Heart left ventricle (tissue), 16 donors: ENCODE results near the gene TPX2. TPM values are rescaled to one million over a fixed set of nuclear protein-coding genes. Genes with fewer than 3 reads are reported as not detected.

Source experiments
- ATAC-seq, 4 donors: fragments of 200-7000 bp; cut with Tn5 transposase; one replicate each; pipeline ENCODE4 v1.9.1; 2020 to 2022; ENCODE audit warnings: moderate library complexity in 4 of 4, mild to moderate bottlenecking in 3 of 4, moderate number of reproducible peaks in 1 of 4
- DNase-seq, 5 donors: peaks; one replicate each; pipeline ENCODE4 v3.0.0-alpha.2; 2020
- H3K27ac ChIP-seq, 12 donors: fragments of 200-600 bp; sonication (generic) in 4 of 12; one replicate each; pipeline versions ENCODE4 v1.5.0 to v1.8.0; 2016 to 2022; ENCODE audit warnings: mild to moderate bottlenecking in 2 of 12
- H3K27me3 ChIP-seq, 9 donors: fragments of 200-600 bp; sonication (generic) in 2 of 9; one replicate each; pipeline versions ENCODE4 v1.5.1 to v1.8.0; 2016 to 2022; ENCODE audit warnings: mild to moderate bottlenecking in 3 of 9
- H3K36me3 ChIP-seq, 9 donors: fragments of 200-600 bp; sonication (generic) in 2 of 9; one replicate each; pipeline versions ENCODE4 v1.5.0 to v1.8.0; 2018 to 2022; ENCODE audit warnings: mild to moderate bottlenecking in 2 of 9
- H3K4me1 ChIP-seq, 12 donors: fragments of 200-600 bp; sonication (generic) in 4 of 12; one replicate each; pipeline versions ENCODE4 v1.5.0 to v1.8.0; 2016 to 2022; ENCODE audit warnings: mild to moderate bottlenecking in 3 of 12
- H3K4me3 ChIP-seq, 12 donors: fragments of 200-600 bp; sonication (generic) in 4 of 12; one replicate each; pipeline versions ENCODE4 v1.5.0 to v1.8.0; 2017 to 2022; ENCODE audit warnings: mild to moderate bottlenecking in 9 of 12, moderate library complexity in 4 of 12
- H3K9me3 ChIP-seq, 12 donors: fragments of 200-600 bp; sonication (generic) in 4 of 12; one replicate each; pipeline versions ENCODE4 v1.5.0 to v1.8.0; 2016 to 2022; ENCODE audit warnings: mild to moderate bottlenecking in 1 of 12
- CTCF ChIP-seq, 12 donors: fragments of 200-600 bp; sonication (generic) in 4 of 12; IDR thresholded peaks; one replicate each; pipeline versions ENCODE4 v1.5.0 to v1.8.0; 2018 to 2022; ENCODE audit warnings: antibody characterized with exemption in 12 of 12, mild to moderate bottlenecking in 5 of 12
- POLR2A ChIP-seq, 2 donors: fragments of 450-650 bp; IDR thresholded peaks; one replicate each; pipeline ENCODE4 v1.6.1; 2017; ENCODE audit warnings: antibody characterized with exemption in 2 of 2, mild to moderate bottlenecking in 2 of 2, moderate library complexity in 2 of 2
- WGBS, 4 donors: extraction: QIAGEN DNeasy Blood & Tissue Kit in 2 of 4; methylation state at CpG; one replicate each; pipeline versions ENCODE4 v1.1.5 to v1.1.7; 2013 to 2018; 5-methylcytosine and 5-hydroxymethylcytosine counted together
- intact Hi-C, 10 donors: fragments of 100-400 bp; cut with DNase I; formaldehyde crosslinking; loops; one replicate each; pipeline versions ENCODE4 v1.11.1 to v1.14.2; 2022
- polyA plus RNA-seq, 2 donors: library from polyadenylated mRNA; stranded (reverse); fragments of 200-250 nt; gene quantifications; one replicate each; pipeline ENCODE4 v1.2.3, GENCODE V29; 2013
- total RNA-seq, 9 donors: library from RNA; depleted of rRNA in 2 of 9; stranded (reverse); fragments of >200 nt in 2 of 9; fragmentation: NEBNext Ultra II Directional in 3 of 9; extraction: Animal tissue kit (Norgen Biotek cat#: 25700) in 3 of 9; gene quantifications; one replicate each; pipeline versions ENCODE4 v1.1.0 to v1.2.4, GENCODE V29; 2016 to 2023
- donor health status: ischemic (EF 13 %, LVEDD 7.1; RV severe dilation, severe dysfunction).
- donor health status: healthy with polysubstance abuse.
- donor health status: DM: no; HTN: yes; CAD: no.
- donor health status: DM: no; HTN: no; CAD: no.
- donor health status: ischemic (EF 25% LVEDD 6.9; RV normal size, moderate dysfunction).
- donor health status: ischemic (EF 25% LVEDD 5.7; RV mildly dilated, moderate dysfunction).
- donor health status: healthy.
- donor health status: DM: yes; HTN: yes; CAD: no.
- donor health status: ischemic (EF 35%, LVEDD 5.7; RV mildly dilated, moderate dysfunction).
- donor health status: nonischemic (EF 11% LVEDD 7.7; RV severe dilation, severe dysfunction).
- donor health status: DM: yes; HTN: yes; CAD: no.
- donor health status: PGD.
- donor health status: ischemic (EF 29% LVEDD 5.4; RV normal size, mild dysfunction).
- donor health status: nonischemic (EF 23%, LVEDD 6.1; RV moderate dilation, normal function).

The TPX2 gene
- total and polyA plus RNA-seq, 11 donors = 0.04 to 15.2 (median 0.77) TPM

- intact Hi-C loops = no loop called here
- Histone ChIP-seq H3K36me3 (no peaks in the 10 kb centered on the region), H3K4me1 (peaks cover 0 to 84% (median 34%) of the 10 kb centered on the region in 12 donors), H3K9me3 (no peaks in the 10 kb centered on the region), H3K4me3 (peak overlapping the region in 6 of 12 donors; percentile 49 to 72 (median 65)), H3K27ac (peak overlapping the region in 11 of 12 donors; percentile 22 to 89 (median 77)), H3K27me3 (no peaks in the 10 kb centered on the region)
- TF ChIP-seq CTCF (IDR thresholded peaks at IDR 0.05) = no peak
- TF ChIP-seq POLR2A (IDR thresholded peaks at IDR 0.05) = no peak
- 39 to 57% (median 40%) methylated on average over 8 of the region's 8 CpGs for WGBS, 4 donors
- ATAC-seq = peak in 3 of 4 donors; percentile 6 to 9 (median 9)
- peak in 2 of 5 donors; percentile 62 to 72 for DNase-seq
These were observed 102.8 kb downstream of the TPX2 start for GRCh38 chr20:31841928-31842327.

- H3K27me3 ChIP-seq = no peaks in the 10 kb centered on the region
- no peaks in the 10 kb centered on the region for H3K9me3 ChIP-seq
- peaks cover 0 to 77% (median 30%) of the 10 kb centered on the region in 12 donors for H3K4me1 ChIP-seq
- DNase-seq = peak; percentile 87 to 91 (median 88)
- TF ChIP-seq CTCF (IDR thresholded peaks at IDR 0.05) (peak in 1 of 12 donors; percentile 3), POLR2A (IDR thresholded peaks at IDR 0.05) (no peak)
- H3K4me3 ChIP-seq = peak overlapping the region in 10 of 12 donors; percentile 20 to 72 (median 52)
- H3K27ac ChIP-seq = peak overlapping the region; percentile 22 to 89 (median 76)
- no peaks in the 10 kb centered on the region for H3K36me3 ChIP-seq
- intact Hi-C loops = no loop called here
- 40 to 56% (median 44%) methylated on average over 7 to 12 of the region's 12 CpGs for WGBS, 4 donors
- peak; percentile 55 to 82 (median 66) for ATAC-seq
These were observed 103.5 kb downstream of the TPX2 start for GRCh38 chr20:31842471-31843157.

GRCh38 chr20:31843288-31843687 is 104.2 kb downstream of the TPX2 start:
- H3K4me3 ChIP-seq = peak overlapping the region in 11 of 12 donors; percentile 24 to 72 (median 50)
- H3K27ac ChIP-seq = peak overlapping the region; percentile 22 to 89 (median 76)
- H3K9me3 ChIP-seq = no peaks in the 10 kb centered on the region
- DNase-seq = no peak
- peaks cover 0 to 71% (median 28%) of the 10 kb centered on the region in 12 donors for H3K4me1 ChIP-seq
- ATAC-seq = no peak
- 59 to 70% (median 64%) methylated on average over 4 to 6 of the region's 6 CpGs for WGBS, 4 donors
- no peak for TF ChIP-seq CTCF (IDR thresholded peaks at IDR 0.05)
- no peak for TF ChIP-seq POLR2A (IDR thresholded peaks at IDR 0.05)
- intact Hi-C loops = no loop called here
- H3K27me3 ChIP-seq = no peaks in the 10 kb centered on the region
- no peaks in the 10 kb centered on the region for H3K36me3 ChIP-seq

GRCh38 chr20:31843881-31844280 is 104.8 kb downstream of the TPX2 start:
- intact Hi-C loops = no loop called here
- Histone ChIP-seq H3K36me3 (no peaks in the 10 kb centered on the region), H3K4me3 (peak overlapping the region in 11 of 12 donors; percentile 24 to 72 (median 50)), H3K9me3 (no peaks in the 10 kb centered on the region), H3K27me3 (peaks cover 0 to 5% (median 0%) of the 10 kb centered on the region in 9 donors), H3K4me1 (peaks cover 0 to 65% (median 26%) of the 10 kb centered on the region in 12 donors), H3K27ac (peak overlapping the region; percentile 22 to 89 (median 76))
- DNase-seq (no peak), ATAC-seq (no peak)
- TF ChIP-seq CTCF (IDR thresholded peaks at IDR 0.05) = no peak
- no peak for TF ChIP-seq POLR2A (IDR thresholded peaks at IDR 0.05)
- WGBS, 4 donors = 73 to 88% (median 79%) methylated on average over 5 of the region's 5 CpGs
